Measurements from ENCODE around the gene ZRSR2. TPM values are rescaled to one million over a fixed set of nuclear protein-coding genes. Genes with fewer than 3 reads are reported as not detected.

Gene ZRSR2
- polyA plus RNA-seq, 2 of the 4 experiments (the other 2 are of a cell fraction) = 10.5 to 12.0 TPM

GRCh38 chrX:15749642-15750610 lies 40.4 kb upstream of the ZRSR2 start:
- Histone ChIP-seq H3K4me1 (peaks cover 17% of the 10 kb centered on the region), H3K4me3 (no peak overlapping the region), H3K9me3 (no peaks in the 10 kb centered on the region), H3K4me2 (no peak overlapping the region), H3K27ac (no peak overlapping the region)
- WGBS (ENCODE audit: missing lambda C conversion rate) = 85% methylated on average over 7 of the region's 7 CpGs
- DNase-seq (ENCODE audit: low read depth in 1 of 2, low spot score in 1 of 2) = no peak
- ChIA-PET POLR2A (no interaction called here), CTCF (interaction anchor here (2.4 kb wide), 1 partner anchor 10 kb away, joined by 7 read pairs; no protein-coding TSS in a partner anchor)
- no peak for FAIRE-seq
- TF ChIP-seq ZSCAN20 (CRISPR knock-in tag; IDR thresholded peaks at IDR 0.05) (no peak), RFX5 (IDR thresholded peaks at IDR 0.05) (no peak), RNF2 (IDR thresholded peaks at IDR 0.05; ENCODE audit: borderline replicate concordance, low read depth) (no peak), KDM5A (IDR thresholded peaks at IDR 0.05) (no peak), HOXA7 (CRISPR knock-in tag; IDR thresholded peaks at IDR 0.05) (no peak), MAX (IDR thresholded peaks at IDR 0.05) (no peak), KDM1A (IDR thresholded peaks at IDR 0.05; ENCODE audit: low read depth) (no peak)
- no peak for ATAC-seq

GRCh38 chrX:15750611-15751154 lies 39.6 kb upstream of the ZRSR2 start:
- no peak for ATAC-seq

More at GRCh38 chrX:15750611-15751154, 39.6 kb upstream of the ZRSR2 start:
- CTCF ChIA-PET = no interaction called here
- TF ChIP-seq GATA3 (IDR thresholded peaks at IDR 0.05; ENCODE audit: borderline replicate concordance) = no peak
- TF ChIP-seq HOXA7 (CRISPR knock-in tag; IDR thresholded peaks at IDR 0.05) = no peak
- no peak for TF ChIP-seq TP53 (CRISPR knock-in tag; IDR thresholded peaks at IDR 0.05)
- TF ChIP-seq ZFP36 (IDR thresholded peaks at IDR 0.05; ENCODE audit: borderline replicate concordance, partially characterized antibody) = no peak
- no peak for TF ChIP-seq MAFK (IDR thresholded peaks at IDR 0.05; ENCODE audit: partially characterized antibody)
- TF ChIP-seq KDM1A (IDR thresholded peaks at IDR 0.05; ENCODE audit: low read depth) = no peak
- TF ChIP-seq FOSB (CRISPR knock-in tag; IDR thresholded peaks at IDR 0.05) = no peak
- no peak for TF ChIP-seq HDAC2 (IDR thresholded peaks at IDR 0.05)
- TF ChIP-seq HES2 (IDR thresholded peaks at IDR 0.05) = no peak
- TF ChIP-seq ATOH8 (CRISPR knock-in tag; IDR thresholded peaks at IDR 0.05; ENCODE audit: low read depth) = no peak
- TF ChIP-seq BCL3 (IDR thresholded peaks at IDR 0.05) = no peak
- no peak for TF ChIP-seq NPAS2 (CRISPR knock-in tag; IDR thresholded peaks at IDR 0.05; ENCODE audit: borderline replicate concordance)
- TF ChIP-seq PBX3 (IDR thresholded peaks at IDR 0.05) = no peak
- no peak for TF ChIP-seq MAX (IDR thresholded peaks at IDR 0.05)
- POLR2A ChIA-PET = no interaction called here
- no peak overlapping the region for H3K4me3 ChIP-seq
- peaks cover 10% of the 10 kb centered on the region; the same call in 1 of the 3 replicates for H3K4me1 ChIP-seq
- DNase-seq (ENCODE audit: low read depth in 1 of 2, low spot score in 1 of 2) (no peak), FAIRE-seq (peak; percentile 59)
- H3K4me2 ChIP-seq = peak overlapping the region; percentile 19; the same call in 1 of the 3 replicates
- 80% methylated on average over 5 of the region's 5 CpGs for WGBS (ENCODE audit: missing lambda C conversion rate)
- no peak overlapping the region for H3K27ac ChIP-seq
- no peaks in the 10 kb centered on the region for H3K9me3 ChIP-seq
